K562 (cell line): ENCODE data around the gene MDM1. TPM values are rescaled to one million over a fixed set of nuclear protein-coding genes. Genes with fewer than 3 reads are reported as not detected.

Experiments used
- ATAC-seq: fragments of 200-7000 bp; cut with Tn5 transposase; 3 replicates; pipeline ENCODE4 v1.9.1; 2020; ENCODE audit warnings: moderate library complexity
- BruUV-seq: library from RNA; stranded (reverse); fragments of 400-500 nt; replicated peaks from 2 replicates; lab custom pipeline; 2021; lab: Mats Ljungman, UMichigan
- CTCF ChIA-PET: fragments of 300-600 bp; formaldehyde crosslinking; extraction: SDS; loops from one replicate; lab custom pipeline; 2021; ENCODE audit warnings: low intra/inter-chr PET ratio; lab: Yijun Ruan, JAX
- POLR2A ChIA-PET: fragments of 300-600, 350-650 bp; sonication (Branson Sonifier 250); formaldehyde crosslinking; extraction: SDS; loops from one replicate; lab custom pipeline; 2021; ENCODE audit warnings: antibody characterized with exemption, inconsistent platforms; lab: Yijun Ruan, JAX
- DNase-seq, 4 experiments: peaks; one replicate each; pipeline versions ENCODE4 v3.0.0 to v3.0.0-alpha.2; 2011 to 2018; ENCODE audit warnings: low spot score in 3 of 4, mixed read lengths in 3 of 4; ENCODE audit errors: extremely low read depth in 1 of 4
- FAIRE-seq: peaks from 2 replicates; lab custom pipeline; 2011; peaks lifted over from hg19 to GRCh38; lab: Jason Lieb, UNC
- H2AFZ ChIP-seq: 2 replicates; pipeline ENCODE4 v1.6.0; 2011; ENCODE audit warnings: low read depth, low read length, control low read depth, inconsistent platforms
- H3K27ac ChIP-seq: fragments of 200-600 bp; 3 replicates; pipeline ENCODE4 v1.8.0; 2011; ENCODE audit warnings: low read depth, mild to moderate bottlenecking, control low read depth, inconsistent platforms, low read length, moderate library complexity, mixed read lengths; ENCODE audit errors: extremely low read depth
- H3K27me3 ChIP-seq, 2 experiments: fragments of 300-600 bp in 1 of 2; 2 replicates in 1 of 2; 3 replicates in 1 of 2; pipeline versions ENCODE4 v1.6.0 to v1.8.0; 2011; ENCODE audit warnings: inconsistent platforms in 2 of 2, low read length in 2 of 2, mild to moderate bottlenecking in 1 of 2, mixed read lengths in 1 of 2, moderate library complexity in 1 of 2; ENCODE audit not compliant: control insufficient read depth in 2 of 2, insufficient read depth in 2 of 2
- H3K36me3 ChIP-seq: fragments of 300-600 bp; 3 replicates; pipeline ENCODE4 v1.8.0; 2011; ENCODE audit warnings: mild to moderate bottlenecking, low read length, inconsistent platforms; ENCODE audit not compliant: control insufficient read depth, insufficient read depth
- H3K4me1 ChIP-seq, 2 experiments: fragments of 200-600 bp in 1 of 2; replicated peaks in 1 of 2; 2 replicates in 1 of 2; 3 replicates in 1 of 2; pipeline versions ENCODE4 v1.5.1 to v1.8.0; 2011; ENCODE audit warnings: inconsistent platforms in 2 of 2, low read length in 2 of 2, mild to moderate bottlenecking in 1 of 2, mixed read lengths in 1 of 2, moderate library complexity in 1 of 2; ENCODE audit not compliant: control insufficient read depth in 2 of 2, insufficient read depth in 2 of 2
- H3K4me2 ChIP-seq: 2 replicates; pipeline ENCODE4 v1.6.1; 2011; ENCODE audit warnings: low read length, control low read depth, inconsistent platforms, mixed read lengths; ENCODE audit not compliant: insufficient read depth
- H3K4me3 ChIP-seq: fragments of 200-600 bp; sonication (generic), shearing (Covaris generic); 2 replicates; pipeline ENCODE4 v1.5.1; 2016; ENCODE audit warnings: control low read depth, inconsistent platforms
- H3K79me2 ChIP-seq: fragments of 200-600 bp; 3 replicates; pipeline ENCODE4 v1.8.0; 2011; ENCODE audit warnings: low read length, inconsistent platforms; ENCODE audit not compliant: control insufficient read depth, insufficient read depth
- H3K9ac ChIP-seq, 2 experiments: 2 replicates each; pipeline versions ENCODE4 v1.6.0 to v1.6.1; 2011; ENCODE audit warnings: low read depth in 2 of 2, low read length in 2 of 2, control low read depth in 1 of 2, inconsistent platforms in 1 of 2, mild to moderate bottlenecking in 1 of 2, mixed read lengths in 1 of 2; ENCODE audit not compliant: insufficient read depth in 1 of 2
- H3K9me1 ChIP-seq: one replicate; pipeline ENCODE4 v1.6.0; 2011; ENCODE audit warnings: inconsistent platforms, mild to moderate bottlenecking, low read length, moderate library complexity; ENCODE audit not compliant: control insufficient read depth, insufficient read depth
- H3K9me3 ChIP-seq: replicated peaks from 2 replicates; pipeline ENCODE4 v1.5.1; 2011; ENCODE audit warnings: low read depth, low read length, inconsistent platforms; ENCODE audit not compliant: control insufficient read depth, insufficient read depth
- H4K20me1 ChIP-seq: replicated peaks from 2 replicates; pipeline ENCODE4 v1.6.1; 2011; ENCODE audit warnings: low read length, inconsistent platforms, mixed read lengths; ENCODE audit not compliant: control insufficient read depth, insufficient read depth
- ASH1L ChIP-seq: fragments of 450-650 bp; IDR thresholded peaks from 2 replicates; pipeline ENCODE4 v1.6.1; 2018; ENCODE audit warnings: borderline replicate concordance, mild to moderate bottlenecking, low read depth; ENCODE audit not compliant: partially characterized antibody
- CBFA2T3 ChIP-seq: fragments of 450-650 bp; IDR thresholded peaks from 2 replicates; pipeline ENCODE4 v1.6.1; 2017
- CHD2 ChIP-seq: IDR thresholded peaks from 2 replicates; pipeline ENCODE4 v1.6.1; 2011; ENCODE audit warnings: low read depth, low read length
- DACH1 ChIP-seq: fragments of 450-650 bp; IDR thresholded peaks from 2 replicates; pipeline ENCODE4 v1.6.1; 2018; ENCODE audit not compliant: partially characterized antibody
- DMBX1 ChIP-seq: fragments of 250-450 bp; sonication (Bioruptor Pico); IDR thresholded peaks from 2 replicates; pipeline ENCODE4 v1.8.0; 2022; ENCODE audit warnings: inconsistent platforms, mild to moderate bottlenecking, moderate library complexity, borderline replicate concordance
- FOXA1 ChIP-seq: fragments of 450-650 bp; IDR thresholded peaks from 2 replicates; pipeline ENCODE4 v1.6.1; 2016; ENCODE audit warnings: mild to moderate bottlenecking, borderline replicate concordance
- FOXJ2 ChIP-seq: fragments of 200-800 bp; sonication (Bioruptor generic); IDR thresholded peaks from 2 replicates; pipeline ENCODE4 v1.6.1; 2016; ENCODE audit warnings: missing genetic modification characterization, missing compliant biosample characterization
- HDAC6 ChIP-seq: IDR thresholded peaks from 2 replicates; pipeline ENCODE4 v1.6.1; 2012; ENCODE audit warnings: low read depth, mild to moderate bottlenecking, control low read depth, inconsistent platforms, low read length, moderate library complexity
- HIVEP1 ChIP-seq: fragments of 250-450 bp; sonication (Bioruptor Pico); IDR thresholded peaks from 2 replicates; pipeline ENCODE4 v1.4.0; 2020; ENCODE audit warnings: mild to moderate bottlenecking
- HNRNPH1 ChIP-seq: fragments of 200-400 bp; formaldehyde crosslinking; optimal IDR thresholded peaks from 2 replicates; pipeline ENCODE3; 2017; ENCODE audit warnings: low read depth, mild to moderate bottlenecking, low read length, moderate library complexity
- HNRNPK ChIP-seq: fragments of 200-400 bp; formaldehyde crosslinking; IDR thresholded peaks from one replicate; pipeline ENCODE4 v1.6.1; 2018; ENCODE audit warnings: mild to moderate bottlenecking, low read depth, low read length; ENCODE audit not compliant: poor library complexity, severe bottlenecking
- MEIS2 ChIP-seq: fragments of 450-650 bp; IDR thresholded peaks from 2 replicates; pipeline ENCODE4 v1.6.1; 2014; ENCODE audit warnings: mild to moderate bottlenecking; ENCODE audit not compliant: partially characterized antibody
- NR1H2 ChIP-seq: sonication (generic); formaldehyde crosslinking; IDR thresholded peaks from 2 replicates; pipeline ENCODE4 v1.4.0; 2020; ENCODE audit warnings: mild to moderate bottlenecking, missing genetic modification reagents
- PML ChIP-seq: IDR thresholded peaks from 2 replicates; pipeline ENCODE4 v1.6.1; 2012; ENCODE audit warnings: low read length, inconsistent platforms
- POLR2H ChIP-seq: IDR thresholded peaks from 2 replicates; pipeline ENCODE4 v1.6.1; 2016; ENCODE audit warnings: missing genetic modification characterization, low read depth, mild to moderate bottlenecking, control low read depth, missing compliant biosample characterization, moderate library complexity
- XRCC5 ChIP-seq: fragments of 200-400 bp; formaldehyde crosslinking; IDR thresholded peaks from 2 replicates; pipeline ENCODE4 v1.6.1; 2017; ENCODE audit warnings: low read depth, mild to moderate bottlenecking, low read length
- ZFP36 ChIP-seq: fragments of 150-350 bp; IDR thresholded peaks from 2 replicates; pipeline ENCODE4 v1.6.1; 2018; ENCODE audit warnings: low read length, low read depth; ENCODE audit not compliant: partially characterized antibody
- WGBS: fragments of 100-300 bp; shearing (Covaris generic); methylation state at CpG from one replicate; pipeline ENCODE4 v1.1.6; 2016; ENCODE audit warnings: low coverage, mixed read lengths; ENCODE audit not compliant: insufficient coverage; ENCODE audit errors: missing lambda C conversion rate; 5-methylcytosine and 5-hydroxymethylcytosine counted together
- in situ Hi-C: fragments of 300-500 bp; cut with MboI; formaldehyde crosslinking; loops from 4 replicates; pipeline ENCODE4 v1.15.0; 2018; ENCODE audit warnings: inconsistent platforms, mixed read lengths
- intact Hi-C: fragments of 100-400 bp; cut with micrococcal nuclease; formaldehyde crosslinking; loops from 2 replicates; pipeline ENCODE4 v1.14.2; 2022
- polyA plus RNA-seq, 8 experiments: library from polyadenylated mRNA; depleted of rRNA in 4 of 8; stranded (reverse) in 5 of 8; unstranded in 3 of 8; fragments of >200 nt; fragmentation: Nextera tagmentation in 2 of 8; fragmentation: Illumina TruSeq in 1 of 8; extraction: Ambion mirVana in 2 of 8; extraction: Trizol in 1 of 8; gene quantifications; 2 replicates each; pipeline versions ENCODE4 v1.2.1 to v1.2.3, GENCODE V29; 2011 to 2014; ENCODE audit warnings: inconsistent platforms in 1 of 8, missing spikeins in 1 of 8
- total RNA-seq, 7 experiments: library from RNA; depleted of rRNA in 6 of 7; stranded (reverse); fragments of >200 nt in 6 of 7; fragmentation: Illumina TruSeq in 2 of 7; extraction: Trizol in 2 of 7; gene quantifications; 2 replicates each; pipeline versions ENCODE4 v1.2.1 to v1.2.3, GENCODE V29; 2011 to 2021; ENCODE audit warnings: low replicate concordance in 1 of 7
- TF ChIP-seq, protein P1 (sequence below), 2 experiments: IDR thresholded peaks; 2 replicates each; pipeline ENCODE4 v1.6.1; 2011; ENCODE audit warnings: borderline replicate concordance in 1 of 2, control low read depth in 1 of 2, low read depth in 1 of 2, low read length in 1 of 2, mild to moderate bottlenecking in 1 of 2, mixed read lengths in 1 of 2, moderate library complexity in 1 of 2; ENCODE audit not compliant: insufficient read depth in 1 of 2, insufficient read length in 1 of 2, poor library complexity in 1 of 2, severe bottlenecking in 1 of 2; ENCODE audit errors: extremely low read depth in 1 of 2
- TF ChIP-seq, protein P2 (sequence below): fragments of 250-450 bp; sonication (Bioruptor Pico); IDR thresholded peaks from 2 replicates; pipeline ENCODE4 v1.8.0; 2022; ENCODE audit warnings: inconsistent platforms, mild to moderate bottlenecking, moderate library complexity, borderline replicate concordance
- TF ChIP-seq, protein P3 (sequence below): fragments of 250-450 bp; sonication (Bioruptor Pico); IDR thresholded peaks from 2 replicates; pipeline ENCODE4 v1.8.0; 2021; ENCODE audit warnings: moderate library complexity, mild to moderate bottlenecking, inconsistent platforms

Gene MDM1
- total and polyA plus RNA-seq, 9 of the 15 experiments (the other 6 are each of a cell fraction or from before 2014, with no cell fraction given): 7.5 to 16.8 (median 13.1) TPM

DNA sequence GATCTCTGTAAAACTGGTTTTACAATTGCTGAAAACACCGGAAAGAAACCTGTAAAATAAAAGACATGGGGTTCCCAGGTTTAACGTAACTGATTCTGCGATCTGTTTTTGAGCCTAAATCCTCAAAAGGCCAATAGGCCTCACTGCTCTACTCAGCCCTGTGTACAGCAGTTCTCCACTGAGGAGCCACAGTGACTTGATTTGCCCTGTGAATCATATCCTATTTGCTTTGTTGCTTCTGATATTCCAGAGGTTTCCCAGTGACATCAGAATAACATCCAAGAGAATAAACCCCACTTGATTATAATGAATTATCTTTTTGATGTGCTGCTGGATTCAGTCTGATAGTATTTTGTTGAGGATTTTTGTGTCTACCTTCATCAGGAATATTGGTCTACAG is 27.5 kb downstream of the MDM1 start:
- Histone ChIP-seq H3K27ac (no peak overlapping the region), H3K4me3 (no peak overlapping the region), H3K27me3 (no peaks in the 10 kb centered on the region), H3K9me1 (no peaks in the 10 kb centered on the region), H3K4me2 (no peak overlapping the region), H3K36me3 (peaks cover under 1% of the 10 kb centered on the region; the same call in 1 of the 3 replicates), H3K9ac (no peak overlapping the region), H2AFZ (no peak overlapping the region), H3K4me1 (no peaks in the 10 kb centered on the region), H3K79me2 (no peaks in the 10 kb centered on the region), H3K9me3 (no peaks in the 10 kb centered on the region; the same call in 1 of the 2 replicates), H4K20me1 (no peaks in the 10 kb centered on the region)
- no peak for TF ChIP-seq NR1H2
- no peak for TF ChIP-seq ASH1L
- TF ChIP-seq PML: no peak
- no peak for TF ChIP-seq HNRNPK
- TF ChIP-seq FOXA1: no peak
- TF ChIP-seq HDAC6: no peak
- TF ChIP-seq, protein P1, sequence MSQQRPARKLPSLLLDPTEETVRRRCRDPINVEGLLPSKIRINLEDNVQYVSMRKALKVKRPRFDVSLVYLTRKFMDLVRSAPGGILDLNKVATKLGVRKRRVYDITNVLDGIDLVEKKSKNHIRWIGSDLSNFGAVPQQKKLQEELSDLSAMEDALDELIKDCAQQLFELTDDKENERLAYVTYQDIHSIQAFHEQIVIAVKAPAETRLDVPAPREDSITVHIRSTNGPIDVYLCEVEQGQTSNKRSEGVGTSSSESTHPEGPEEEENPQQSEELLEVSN (IDR thresholded peaks at IDR 0.05; ENCODE audit: borderline replicate concordance in 1 of 2, extremely low read depth in 1 of 2, insufficient read depth in 1 of 2, insufficient read length in 1 of 2, low read depth in 1 of 2, low read length in 1 of 2, poor library complexity in 1 of 2, severe bottlenecking in 1 of 2): no peak
- TF ChIP-seq HNRNPH1: no peak
- TF ChIP-seq ZFP36: no peak
- TF ChIP-seq HIVEP1 (CRISPR knock-in tag): no peak
- TF ChIP-seq DACH1: no peak
- TF ChIP-seq POLR2H (tag): no peak
- TF ChIP-seq DMBX1 (CRISPR knock-in tag): no peak
- TF ChIP-seq MEIS2: no peak
- TF ChIP-seq CHD2: no peak
- TF ChIP-seq, protein P2, sequence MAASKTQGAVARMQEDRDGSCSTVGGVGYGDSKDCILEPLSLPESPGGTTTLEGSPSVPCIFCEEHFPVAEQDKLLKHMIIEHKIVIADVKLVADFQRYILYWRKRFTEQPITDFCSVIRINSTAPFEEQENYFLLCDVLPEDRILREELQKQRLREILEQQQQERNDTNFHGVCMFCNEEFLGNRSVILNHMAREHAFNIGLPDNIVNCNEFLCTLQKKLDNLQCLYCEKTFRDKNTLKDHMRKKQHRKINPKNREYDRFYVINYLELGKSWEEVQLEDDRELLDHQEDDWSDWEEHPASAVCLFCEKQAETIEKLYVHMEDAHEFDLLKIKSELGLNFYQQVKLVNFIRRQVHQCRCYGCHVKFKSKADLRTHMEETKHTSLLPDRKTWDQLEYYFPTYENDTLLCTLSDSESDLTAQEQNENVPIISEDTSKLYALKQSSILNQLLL (CRISPR knock-in tag): no peak
- TF ChIP-seq, protein P3, sequence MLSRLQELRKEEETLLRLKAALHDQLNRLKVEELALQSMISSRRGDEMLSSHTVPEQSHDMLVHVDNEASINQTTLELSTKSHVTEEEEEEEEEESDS (CRISPR knock-in tag): no peak
- no peak for TF ChIP-seq CBFA2T3
- no peak for TF ChIP-seq XRCC5
- no peak for TF ChIP-seq FOXJ2 (tag)
- no peak for ATAC-seq
- intact Hi-C loops: no loop called here
- no peak for DNase-seq
- FAIRE-seq: no peak
- CTCF ChIA-PET: no interaction called here
- POLR2A ChIA-PET: no interaction called here
- 88% methylated on average over 3 of the region's 3 CpGs for WGBS
- in situ Hi-C loops: no loop called here
- BruUV-seq: no TSS peak
